Motor neuron (in vitro differentiated cells): ENCODE data around the gene TNRC18. TPM values are rescaled to one million over a fixed set of nuclear protein-coding genes. Genes with fewer than 3 reads are reported as not detected.
"Not testable (repeated sequence)": the region's sequence is repeated elsewhere in the genome, so short reads cannot be mapped to it uniquely, and the experiment has no call there.

Experiments
- ATAC-seq, 8 experiments: fragments of 200-7000 bp; cut with Tn5 transposase; replicated peaks in 6 of 8; 2 replicates each; pipeline ENCODE4 v1.8.0; 2021; ENCODE audit warnings: mild to moderate bottlenecking in 8 of 8, moderate library complexity in 8 of 8
- H3K27ac ChIP-seq, 2 donors: fragments of 250-450 bp; sonication (Bioruptor Pico); 2 replicates each; pipeline ENCODE4 v1.9.0; 2021; ENCODE audit warnings: antibody characterized with exemption in 2 of 2, mild to moderate bottlenecking in 2 of 2, moderate library complexity in 1 of 2
- H3K4me1 ChIP-seq, 2 donors: fragments of 250-450 bp; sonication (Bioruptor Pico); replicated peaks in 1 of 2; 2 replicates each; pipeline ENCODE4 v1.6.1; 2021; ENCODE audit warnings: antibody characterized with exemption in 2 of 2, mild to moderate bottlenecking in 2 of 2, moderate library complexity in 1 of 2
- H3K4me3 ChIP-seq, 5 donors: fragments of 250-450 bp; sonication (Bioruptor Pico); 2 replicates each; pipeline ENCODE4 v1.9.0; 2021; ENCODE audit warnings: antibody characterized with exemption in 5 of 5, mild to moderate bottlenecking in 5 of 5, moderate library complexity in 4 of 5
- WGBS, 10 experiments: fragments of 450-650 bp; shearing (Covaris generic); methylation state at CpG; one replicate each; pipeline ENCODE4 v1.0.0; 2022; 5-methylcytosine and 5-hydroxymethylcytosine counted together
- in situ Hi-C, 9 experiments: fragments of 400-800 bp; cut with MboI; loops; one replicate each; pipeline ENCODE4 v1.15.0; 2021; ENCODE audit warnings: low sequenced_read_pairs in 9 of 9, low pct_unique_long_range_greater_than_20kb in 2 of 9; ENCODE audit not compliant: unreplicated experiment in 9 of 9
- total RNA-seq, 8 experiments: library from RNA; unstranded; fragments of 300-600 nt; gene quantifications; 2 replicates each; pipeline versions ENCODE4 v1.2.3 to v1.2.4, GENCODE V29; 2022

The TNRC18 gene
- total RNA-seq, 8 experiments from 2014 or later = 12.1 to 127 (median 45.8) TPM

- in situ Hi-C loops = no loop called here
- Histone ChIP-seq H3K27ac (no peak overlapping the region), H3K4me1 (no peaks in the 10 kb centered on the region), H3K4me3 (no peak overlapping the region)
- WGBS, 10 experiments = 75 to 100% methylated on average over 2 of the region's 13 CpGs; no CpG with 5 or more reads in 8 of the 10 experiments
- ATAC-seq = no peak
Measured at GRCh38 chr7:5320391-5320790, 103.2 kb downstream of the TNRC18 start.

- H3K4me1 ChIP-seq, H3K27ac ChIP-seq, ATAC-seq, in situ Hi-C loops, H3K4me3 ChIP-seq: not testable (repeated sequence)
- WGBS, 10 experiments = 86 to 100% (median 95%) methylated on average over 1 to 5 of the region's 5 CpGs
Measured at GRCh38 chr7:5318613-5319012, 105.0 kb downstream of the TNRC18 start.

DNA sequence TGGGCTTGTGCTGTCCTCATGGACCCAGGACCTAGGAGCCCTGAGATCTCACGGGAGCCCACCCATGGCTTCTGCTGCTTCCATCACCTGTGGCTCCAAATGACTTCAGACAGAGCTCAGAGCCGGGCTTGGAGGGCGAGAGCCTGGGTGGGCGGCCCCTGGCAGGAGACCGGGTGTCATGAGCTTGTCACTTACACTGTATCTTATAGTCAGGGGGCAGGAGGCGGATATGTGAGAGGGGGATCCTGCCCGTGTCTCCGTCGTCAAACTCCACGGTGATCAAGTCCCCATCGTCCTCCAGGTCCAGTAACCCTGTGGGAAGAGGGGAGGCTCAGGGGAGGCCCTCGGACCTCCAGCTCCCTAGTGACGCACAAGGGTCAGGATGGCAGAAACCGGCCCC, 107.9 kb downstream of the TNRC18 start:
- Histone ChIP-seq H3K4me1 (no peaks in the 10 kb centered on the region), H3K4me3 (no peak overlapping the region), H3K27ac (no peak overlapping the region)
- in situ Hi-C loops = no loop called here
- 97 to 100% (median 100%) methylated on average over 1 to 4 of the region's 14 CpGs; no CpG with 5 or more reads in 6 of the 10 experiments for WGBS, 10 experiments
- no peak for ATAC-seq

- in situ Hi-C loops = no loop called here
- no peaks in the 10 kb centered on the region for H3K4me1 ChIP-seq
- no peak overlapping the region for H3K27ac ChIP-seq
- H3K4me3 ChIP-seq = no peak overlapping the region
- ATAC-seq = no peak
- 83% methylated on average over 2 of the region's 19 CpGs; no CpG with 5 or more reads in 9 of the 10 experiments for WGBS, 10 experiments
Measured at GRCh38 chr7:5314864-5315263, 108.8 kb downstream of the TNRC18 start.

- H3K4me3 ChIP-seq, in situ Hi-C loops, H3K4me1 ChIP-seq, H3K27ac ChIP-seq: not testable (repeated sequence)
- WGBS, 10 experiments = 100% methylated on average over 1 of the region's 48 CpGs; no CpG with 5 or more reads in 9 of the 10 experiments
- ATAC-seq = peak in 4 of 8 experiments; percentile 17 to 24 (median 22)
Measured at GRCh38 chr7:5313076-5313885, 110.4 kb downstream of the TNRC18 start.

GRCh38 chr7:5312276-5313070, 111.2 kb downstream of the TNRC18 start:
- H3K27ac ChIP-seq, in situ Hi-C loops, ATAC-seq, H3K4me1 ChIP-seq, H3K4me3 ChIP-seq: not testable (repeated sequence)
- 100% methylated on average over 1 of the region's 46 CpGs; no CpG with 5 or more reads in 9 of the 10 experiments for WGBS, 10 experiments

- Histone ChIP-seq H3K27ac (no peak overlapping the region), H3K4me1 (no peaks in the 10 kb centered on the region), H3K4me3 (no peak overlapping the region)
- 85 to 100% (median 99%) methylated on average over 1 to 13 of the region's 16 CpGs; no CpG with 5 or more reads in 3 of the 10 experiments for WGBS, 10 experiments
- no peak for ATAC-seq
- in situ Hi-C loops = no loop called here
Measured at GRCh38 chr7:5310822-5311405, 112.7 kb downstream of the TNRC18 start.

DNA sequence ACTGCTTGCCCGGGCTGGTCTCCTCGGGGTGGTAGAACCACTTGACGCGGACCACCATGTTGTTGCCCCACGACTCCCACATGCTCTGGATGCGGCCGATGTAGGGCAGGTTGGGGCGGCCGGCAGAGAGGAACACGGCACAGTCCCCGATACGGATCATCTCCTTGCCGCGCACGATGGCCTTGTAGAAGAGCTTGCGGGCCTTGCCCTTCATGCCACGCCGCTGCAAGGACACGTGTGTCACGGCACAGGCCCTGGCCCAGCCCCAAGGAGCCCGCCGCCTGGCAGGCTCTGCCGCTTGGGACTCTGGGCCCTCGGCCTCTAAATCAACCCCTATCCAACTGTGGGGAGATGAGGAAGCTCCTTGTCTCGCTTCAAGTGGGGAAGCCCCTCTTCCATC, 114.5 kb downstream of the TNRC18 start:
- Histone ChIP-seq H3K4me3 (no peak overlapping the region), H3K27ac (no peak overlapping the region), H3K4me1 (no peaks in the 10 kb centered on the region)
- in situ Hi-C loops = no loop called here
- no peak for ATAC-seq
- 84 to 90% (median 85%) methylated on average over 4 to 5 of the region's 25 CpGs; no CpG with 5 or more reads in 7 of the 10 experiments for WGBS, 10 experiments

DNA sequence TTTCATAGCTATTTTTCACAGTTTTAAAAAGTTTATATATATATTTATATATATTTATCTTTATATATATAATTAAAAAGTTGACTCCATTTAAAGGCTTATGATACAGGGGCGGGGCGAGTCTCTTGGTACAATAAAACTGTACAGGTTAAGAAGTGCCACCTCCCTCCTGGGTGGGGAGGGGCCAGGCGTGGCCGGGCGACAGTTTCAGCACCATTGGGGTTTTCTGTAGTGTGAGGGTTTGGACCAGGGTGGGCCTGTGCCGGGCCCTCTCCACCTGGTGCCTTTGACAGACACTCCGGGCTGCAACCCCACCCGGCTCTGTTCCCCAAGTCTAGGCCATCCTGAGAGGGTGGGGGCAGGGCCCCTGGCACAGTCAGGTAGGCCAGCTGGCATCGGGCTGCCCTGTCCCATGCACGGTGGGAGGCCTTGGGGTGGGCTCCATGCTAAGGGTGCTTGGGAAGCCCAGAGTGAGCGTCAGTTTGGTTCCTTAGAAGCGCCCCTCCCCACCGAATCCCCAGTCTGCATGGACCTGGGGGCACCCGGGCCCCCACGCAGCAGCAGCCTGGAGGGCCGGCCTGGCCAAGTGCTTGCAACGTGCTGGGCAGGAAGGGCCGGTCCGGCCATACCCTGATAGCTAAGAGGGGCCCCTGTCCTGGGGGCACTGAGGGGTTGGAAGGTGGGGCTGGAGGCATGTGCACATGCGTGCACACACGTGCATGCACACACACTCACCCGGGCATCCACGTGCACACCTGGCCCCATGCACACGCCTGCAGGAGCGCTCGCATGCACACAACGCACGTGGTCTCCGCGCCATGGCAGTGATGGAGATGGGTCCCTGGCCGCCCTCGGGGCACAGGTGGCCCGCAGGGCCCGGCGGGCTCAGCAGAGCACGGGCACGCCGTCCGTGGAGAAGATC, 116.2 kb downstream of the TNRC18 start:
- in situ Hi-C loops, H3K4me3 ChIP-seq, H3K27ac ChIP-seq, H3K4me1 ChIP-seq: not testable (repeated sequence)
- ATAC-seq = peak in 5 of 8 experiments; percentile 15 to 30 (median 22)
- 93 to 100% (median 96%) methylated on average over 2 to 4 of the region's 39 CpGs; no CpG with 5 or more reads in 7 of the 10 experiments for WGBS, 10 experiments

DNA sequence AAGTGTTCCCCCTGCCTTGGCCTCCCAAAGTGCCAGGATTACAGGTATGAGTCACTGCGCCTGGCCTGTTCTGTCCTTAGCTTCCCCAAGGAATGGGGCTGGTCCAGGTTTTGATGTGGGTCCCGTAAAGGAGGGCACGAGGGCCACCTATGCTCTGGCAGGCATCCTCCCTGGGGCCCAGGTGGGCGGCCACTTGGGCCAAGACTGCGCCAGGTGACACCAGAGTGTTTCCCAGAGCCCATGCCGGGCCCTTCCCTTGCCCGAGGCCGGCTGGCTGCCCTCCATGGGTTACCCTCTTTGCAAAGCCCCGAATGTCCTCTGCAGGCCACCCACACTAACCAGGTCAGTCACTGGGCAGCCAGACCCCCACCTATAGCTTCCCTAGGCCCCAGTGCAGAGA, 118.6 kb downstream of the TNRC18 start:
- 40 to 100% methylated on average over 1 of the region's 9 CpGs; no CpG with 5 or more reads in 8 of the 10 experiments for WGBS, 10 experiments
- H3K4me1 ChIP-seq, H3K4me3 ChIP-seq, in situ Hi-C loops, ATAC-seq, H3K27ac ChIP-seq: not testable (repeated sequence)

DNA sequence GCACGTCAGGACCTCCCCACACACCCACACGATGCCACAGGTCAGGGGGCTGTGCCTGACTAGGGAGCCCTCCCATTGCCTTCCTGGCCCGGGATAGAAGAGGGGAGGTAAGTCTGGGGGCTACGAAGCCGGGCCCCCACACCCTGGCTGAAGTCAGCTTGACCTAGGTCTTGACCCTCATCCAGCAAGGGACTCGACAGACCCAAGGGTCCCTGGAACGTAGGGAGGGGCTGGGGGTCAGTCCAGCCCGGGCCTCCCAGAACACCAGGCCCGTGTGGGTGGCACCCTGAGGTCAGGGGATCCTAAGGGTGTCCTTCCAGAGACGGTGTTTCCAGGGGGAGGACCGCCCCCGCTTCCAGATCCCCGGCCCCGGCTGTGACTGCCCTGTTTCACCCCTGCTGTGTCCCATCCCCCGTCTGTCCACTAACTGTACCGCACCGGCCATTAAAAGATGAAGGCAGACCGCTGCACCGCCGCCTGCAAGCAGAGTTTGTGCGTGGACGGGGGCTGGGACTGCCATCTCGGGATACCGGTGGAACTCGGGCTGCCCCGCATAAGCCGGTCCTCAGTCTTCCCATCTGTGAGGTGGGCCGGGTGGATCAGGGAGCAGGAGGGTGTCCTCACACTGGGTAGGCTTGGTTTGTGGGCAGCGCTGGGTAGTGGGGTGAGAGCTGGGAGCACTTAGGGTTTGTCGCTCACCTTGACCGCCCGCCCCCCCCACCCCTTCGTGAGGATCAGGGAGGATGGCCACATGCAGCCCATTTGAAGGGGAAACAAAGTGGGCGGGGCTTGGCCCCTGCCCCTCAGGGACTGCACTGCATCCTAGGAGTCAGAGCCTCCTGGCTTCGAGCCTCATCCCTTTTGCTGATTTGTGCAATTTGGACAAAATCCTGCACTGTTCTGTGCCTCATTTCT, 119.8 kb downstream of the TNRC18 start:
- in situ Hi-C loops = no loop called here
- peak in 4 of 8 experiments; percentile 4 to 12 (median 7) for ATAC-seq
- H3K4me1 ChIP-seq = no peaks in the 10 kb centered on the region
- no peak overlapping the region for H3K4me3 ChIP-seq
- WGBS, 10 experiments = 81 to 100% (median 94%) methylated on average over 2 to 6 of the region's 35 CpGs; no CpG with 5 or more reads in 6 of the 10 experiments
- H3K27ac ChIP-seq = no peak overlapping the region
